Measurements from ENCODE around the gene ZFR. TPM values are rescaled to one million over a fixed set of nuclear protein-coding genes. Genes with fewer than 3 reads are reported as not detected.

The ZFR gene
- total RNA-seq, 2 donors from 2014 or later: 59.1 to 67.9 TPM

GRCh38 chr5:32443145-32443540 lies 1.4 kb downstream of the ZFR start:
- Histone ChIP-seq H3K4me3 (ENCODE audit: low read length) (peak overlapping the region; percentile 96), H3K27ac (ENCODE audit: low read depth, low read length) (no peak overlapping the region), H3K9me3 (ENCODE audit: control insufficient read depth, low read length) (peaks cover 4% of the 10 kb centered on the region), H3K36me3 (ENCODE audit: control insufficient read depth, insufficient read depth, low read length) (peaks cover 25% of the 10 kb centered on the region), H3K27me3 (ENCODE audit: control insufficient read depth, insufficient read depth, low read length, poor library complexity, severe bottlenecking) (peaks cover 6% of the 10 kb centered on the region), H3K9ac (ENCODE audit: extremely low read depth, low read length, poor library complexity, severe bottlenecking) (peak overlapping the region; percentile 58), H3K4me1 (ENCODE audit: control insufficient read depth, insufficient read depth, low read length) (no peaks in the 10 kb centered on the region)
- H3K27me3 Mint-ChIP-seq (ENCODE audit: insufficient read depth): peaks cover 24% of the 10 kb centered on the region
- no peaks in the 10 kb centered on the region for H3K9me3 Mint-ChIP-seq
- H3K36me3 Mint-ChIP-seq (ENCODE audit: low read depth): peaks cover 27% of the 10 kb centered on the region
- H3K4me1 Mint-ChIP-seq: peaks cover 23% of the 10 kb centered on the region
- 34% methylated on average over 7 of the region's 7 CpGs; no CpG with 5 or more reads in 1 of the 2 experiments for WGBS, 2 experiments (ENCODE audit: insufficient coverage in 1 of 2, insufficient read length in 1 of 2)
- peak overlapping the region; percentile 86 for H3K4me3 Mint-ChIP-seq
- peak overlapping the region; percentile 85 for H3K27ac Mint-ChIP-seq
- TF ChIP-seq CTCF (conservative IDR thresholded peaks at IDR 0.05): no peak
- no peak for DNase-seq

GRCh38 chr5:32439086-32439642 lies 5.4 kb downstream of the ZFR start:
- Histone ChIP-seq H3K36me3 (ENCODE audit: control insufficient read depth, insufficient read depth, low read length) (peaks cover 41% of the 10 kb centered on the region), H3K9me3 (ENCODE audit: control insufficient read depth, low read length) (peaks cover 4% of the 10 kb centered on the region), H3K27me3 (ENCODE audit: control insufficient read depth, insufficient read depth, low read length, poor library complexity, severe bottlenecking) (no peaks in the 10 kb centered on the region), H3K4me1 (ENCODE audit: control insufficient read depth, insufficient read depth, low read length) (no peaks in the 10 kb centered on the region), H3K4me3 (ENCODE audit: low read length) (no peak overlapping the region), H3K9ac (ENCODE audit: extremely low read depth, low read length, poor library complexity, severe bottlenecking) (no peak overlapping the region), H3K27ac (ENCODE audit: low read depth, low read length) (no peak overlapping the region)
- Mint-ChIP-seq H3K9me3 (no peaks in the 10 kb centered on the region), H3K36me3 (ENCODE audit: low read depth) (peaks cover 29% of the 10 kb centered on the region), H3K27ac (no peak overlapping the region), H3K4me3 (no peak overlapping the region), H3K4me1 (peaks cover 13% of the 10 kb centered on the region), H3K27me3 (ENCODE audit: insufficient read depth) (no peaks in the 10 kb centered on the region)
- WGBS, 2 experiments (ENCODE audit: insufficient coverage in 1 of 2, insufficient read length in 1 of 2): 96 to 100% methylated on average over 2 to 3 of the region's 3 CpGs
- DNase-seq: no peak
- TF ChIP-seq CTCF (conservative IDR thresholded peaks at IDR 0.05): no peak

- Histone ChIP-seq H3K27ac (ENCODE audit: low read depth, low read length) (no peak overlapping the region), H3K9me3 (ENCODE audit: control insufficient read depth, low read length) (peaks cover 4% of the 10 kb centered on the region), H3K9ac (ENCODE audit: extremely low read depth, low read length, poor library complexity, severe bottlenecking) (no peak overlapping the region), H3K36me3 (ENCODE audit: control insufficient read depth, insufficient read depth, low read length) (peaks cover 52% of the 10 kb centered on the region), H3K4me3 (ENCODE audit: low read length) (no peak overlapping the region), H3K4me1 (ENCODE audit: control insufficient read depth, insufficient read depth, low read length) (no peaks in the 10 kb centered on the region), H3K27me3 (ENCODE audit: control insufficient read depth, insufficient read depth, low read length, poor library complexity, severe bottlenecking) (no peaks in the 10 kb centered on the region)
- Mint-ChIP-seq H3K27ac (no peak overlapping the region), H3K27me3 (ENCODE audit: insufficient read depth) (no peaks in the 10 kb centered on the region), H3K4me3 (no peak overlapping the region), H3K9me3 (no peaks in the 10 kb centered on the region), H3K4me1 (no peaks in the 10 kb centered on the region), H3K36me3 (ENCODE audit: low read depth) (peaks cover 32% of the 10 kb centered on the region)
- WGBS, 2 experiments (ENCODE audit: insufficient coverage in 1 of 2, insufficient read length in 1 of 2): 83 to 97% methylated on average over 1 to 4 of the region's 4 CpGs
- DNase-seq: no peak
- TF ChIP-seq CTCF (conservative IDR thresholded peaks at IDR 0.05): no peak
These were observed 7.8 kb downstream of the ZFR start for GRCh38 chr5:32436553-32437242.

Measured in endodermal cell (in vitro differentiated cells).